ENCODE measurements around the gene CEBPA. TPM values are rescaled to one million over a fixed set of nuclear protein-coding genes. Genes with fewer than 3 reads are reported as not detected.

CEBPA gene
- total RNA-seq (2014; rRNA removed; shearing (Covaris generic)): 9.8 and 10.9 TPM in 2 replicates

GRCh38 chr19:33302175-33302973 is at the start of gene CEBPA:
CEBPA (minus strand) TSS chr19:33302534; CDS start chr19:33302414, 120 bp downstream.
- peak; percentile 71 for DNase-seq (ENCODE audit: low spot score)
- in situ Hi-C loops (cut with HindIII; ENCODE audit: low sequenced_read_pairs): no loop called here

- in situ Hi-C loops (cut with HindIII; ENCODE audit: low sequenced_read_pairs): no loop called here
- no peak for DNase-seq (ENCODE audit: low spot score)
These were observed 48.4 kb upstream of the CEBPA start for GRCh38 chr19:33350538-33351309.

- in situ Hi-C loops (cut with HindIII; ENCODE audit: low sequenced_read_pairs): no loop called here
- no peak for DNase-seq (ENCODE audit: low spot score)
These were observed 47.3 kb upstream of the CEBPA start for GRCh38 chr19:33349319-33350289.

GRCh38 chr19:33348301-33349010 is 46.1 kb upstream of the CEBPA start:
- in situ Hi-C loops (cut with HindIII; ENCODE audit: low sequenced_read_pairs): no loop called here
- no peak for DNase-seq (ENCODE audit: low spot score)

GRCh38 chr19:33347300-33347699 is 45.0 kb upstream of the CEBPA start:
- no peak for DNase-seq (ENCODE audit: low spot score)
- in situ Hi-C loops (cut with HindIII; ENCODE audit: low sequenced_read_pairs): no loop called here

GRCh38 chr19:33346665-33347064 is 44.3 kb upstream of the CEBPA start:
- in situ Hi-C loops (cut with HindIII; ENCODE audit: low sequenced_read_pairs): no loop called here
- no peak for DNase-seq (ENCODE audit: low spot score)

- in situ Hi-C loops (cut with HindIII; ENCODE audit: low sequenced_read_pairs): no loop called here
These were observed 42.8 kb upstream of the CEBPA start for GRCh38 chr19:33345163-33345562.

GRCh38 chr19:33344573-33344925 is 42.2 kb upstream of the CEBPA start:
- in situ Hi-C loops (cut with HindIII; ENCODE audit: low sequenced_read_pairs): no loop called here
- no peak for DNase-seq (ENCODE audit: low spot score)

More at GRCh38 chr19:33345163-33345562, 42.8 kb upstream of the CEBPA start:
- DNase-seq (ENCODE audit: low spot score): no peak

GRCh38 chr19:33343859-33344572 is 41.7 kb upstream of the CEBPA start:
- in situ Hi-C loops (cut with HindIII; ENCODE audit: low sequenced_read_pairs): no loop called here
- DNase-seq (ENCODE audit: low spot score): peak; percentile 16

GRCh38 chr19:33343301-33343700 is 41.0 kb upstream of the CEBPA start:
- DNase-seq (ENCODE audit: low spot score): no peak
- in situ Hi-C loops (cut with HindIII; ENCODE audit: low sequenced_read_pairs): no loop called here

GRCh38 chr19:33340991-33341390 is 38.7 kb upstream of the CEBPA start:
- in situ Hi-C loops (cut with HindIII; ENCODE audit: low sequenced_read_pairs): no loop called here
- no peak for DNase-seq (ENCODE audit: low spot score)

GRCh38 chr19:33339016-33339984 is 37.0 kb upstream of the CEBPA start:
- no peak for DNase-seq (ENCODE audit: low spot score)
- in situ Hi-C loops (cut with HindIII; ENCODE audit: low sequenced_read_pairs): no loop called here

GRCh38 chr19:33335446-33335845 is 33.1 kb upstream of the CEBPA start:
- DNase-seq (ENCODE audit: low spot score): no peak
- in situ Hi-C loops (cut with HindIII; ENCODE audit: low sequenced_read_pairs): no loop called here

GRCh38 chr19:33334271-33334670 is 31.9 kb upstream of the CEBPA start:
- no peak for DNase-seq (ENCODE audit: low spot score)
- in situ Hi-C loops (cut with HindIII; ENCODE audit: low sequenced_read_pairs): no loop called here

GRCh38 chr19:33333642-33334041 is 31.3 kb upstream of the CEBPA start:
- in situ Hi-C loops (cut with HindIII; ENCODE audit: low sequenced_read_pairs): no loop called here
- no peak for DNase-seq (ENCODE audit: low spot score)

- DNase-seq (ENCODE audit: low spot score): no peak
- in situ Hi-C loops (cut with HindIII; ENCODE audit: low sequenced_read_pairs): no loop called here
These were observed 30.8 kb upstream of the CEBPA start for GRCh38 chr19:33333151-33333550.

GRCh38 chr19:33332248-33332647 is 29.9 kb upstream of the CEBPA start:
- DNase-seq (ENCODE audit: low spot score): no peak
- in situ Hi-C loops (cut with HindIII; ENCODE audit: low sequenced_read_pairs): no loop called here
